Tracheal epithelial cell (primary cell): ENCODE results near the gene PAGR1. TPM values are rescaled to one million over a fixed set of nuclear protein-coding genes. Genes with fewer than 3 reads are reported as not detected.

Source experiments
- total RNA-seq: library from RNA; depleted of rRNA; stranded (reverse); fragments of >200 nt; gene quantifications from 2 replicates; pipeline ENCODE4 v1.2.1, GENCODE V29; 2014

Gene PAGR1
- total RNA-seq = 18.3 and 24.3 TPM in 2 replicates

DNA sequence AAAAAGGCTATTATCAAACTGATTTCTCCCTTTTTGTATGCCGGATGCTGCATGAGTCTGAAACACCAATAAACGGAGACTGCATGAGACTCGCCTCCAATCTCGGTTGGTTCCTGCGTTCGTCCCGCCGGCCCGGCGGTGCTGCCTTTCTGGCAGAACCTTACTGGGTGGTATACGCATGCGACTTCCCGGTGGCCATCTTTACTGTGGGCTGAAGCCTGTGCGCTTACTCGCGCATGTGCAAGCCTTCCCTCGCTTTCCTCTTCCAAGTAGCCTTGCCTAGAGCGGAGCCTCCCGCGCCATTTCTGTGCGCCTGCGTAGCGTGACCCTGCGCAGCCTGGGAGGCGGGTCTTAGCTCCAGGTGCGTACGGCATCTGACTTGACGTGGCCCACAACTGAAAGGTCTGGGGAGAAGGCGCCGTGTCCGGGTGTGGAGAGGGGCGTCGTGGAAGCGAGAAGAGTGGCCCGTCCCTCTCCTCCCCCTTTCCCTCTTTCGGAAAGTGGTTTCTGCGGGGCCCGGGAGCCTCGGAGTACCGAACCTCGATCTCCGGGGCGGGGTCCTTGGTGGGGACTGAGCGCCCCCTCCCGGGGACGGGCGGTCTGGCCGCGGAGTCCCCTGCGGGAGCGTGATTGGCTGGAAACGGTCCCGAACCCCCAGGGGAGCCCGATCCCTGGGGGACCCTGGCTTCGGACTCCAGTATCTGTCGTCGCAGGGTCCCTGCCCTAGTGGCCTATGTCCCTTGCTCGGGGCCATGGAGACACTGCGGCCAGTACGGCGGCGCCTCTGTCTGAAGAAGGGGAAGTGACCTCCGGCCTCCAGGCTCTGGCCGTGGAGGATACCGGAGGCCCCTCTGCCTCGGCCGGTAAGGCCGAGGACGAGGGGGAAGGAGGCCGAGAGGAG lies at the start of gene PAGR1:
Gene PAGR1, plus strand, starts transcription at position 360 of the 901 bp plus-strand sequence. Its CDS starts 374 bp downstream, at position 734.

DNA sequence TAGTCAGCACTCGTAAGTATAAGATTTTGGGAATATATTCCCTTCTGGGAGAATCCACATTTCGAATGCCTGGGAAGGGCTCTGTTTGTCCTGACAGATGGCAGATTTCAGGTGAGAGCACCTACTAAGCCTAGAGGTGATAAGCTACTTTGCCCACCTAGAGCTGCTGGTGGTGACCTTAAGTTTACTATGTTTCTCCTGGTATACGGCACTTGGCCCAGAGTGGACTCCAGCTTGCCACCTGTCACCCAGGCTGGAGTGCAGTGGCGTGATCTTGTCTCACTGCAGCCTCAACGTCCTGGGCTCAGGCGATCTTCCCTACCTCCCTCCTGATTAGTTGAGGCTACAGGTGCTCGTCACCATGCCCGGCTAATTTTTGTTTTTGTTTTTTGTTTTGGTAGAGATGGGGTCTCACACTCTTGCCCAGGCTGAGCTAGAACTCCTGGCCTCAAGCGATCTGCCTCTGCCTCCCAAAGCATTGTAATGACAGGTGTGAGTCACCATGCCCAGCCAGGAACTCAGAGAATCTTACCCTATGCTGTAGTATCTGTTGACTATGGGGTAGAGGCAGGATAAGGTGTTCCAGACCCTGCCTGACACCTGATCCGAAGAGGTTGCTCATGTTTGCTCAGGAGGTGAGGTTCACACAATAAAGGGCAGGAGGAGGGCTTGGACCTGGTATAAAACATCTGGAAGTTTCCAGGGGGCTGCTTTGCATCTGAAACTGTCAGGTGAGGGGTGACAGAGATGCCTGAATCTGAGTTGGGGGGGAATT lies 38.2 kb upstream of the PAGR1 start, which contains the start of gene ZG16:
Gene ZG16, plus strand, starts transcription at position 681 of the 775 bp plus-strand sequence. CDS start 1,011 bp downstream, outside the sequence.

DNA sequence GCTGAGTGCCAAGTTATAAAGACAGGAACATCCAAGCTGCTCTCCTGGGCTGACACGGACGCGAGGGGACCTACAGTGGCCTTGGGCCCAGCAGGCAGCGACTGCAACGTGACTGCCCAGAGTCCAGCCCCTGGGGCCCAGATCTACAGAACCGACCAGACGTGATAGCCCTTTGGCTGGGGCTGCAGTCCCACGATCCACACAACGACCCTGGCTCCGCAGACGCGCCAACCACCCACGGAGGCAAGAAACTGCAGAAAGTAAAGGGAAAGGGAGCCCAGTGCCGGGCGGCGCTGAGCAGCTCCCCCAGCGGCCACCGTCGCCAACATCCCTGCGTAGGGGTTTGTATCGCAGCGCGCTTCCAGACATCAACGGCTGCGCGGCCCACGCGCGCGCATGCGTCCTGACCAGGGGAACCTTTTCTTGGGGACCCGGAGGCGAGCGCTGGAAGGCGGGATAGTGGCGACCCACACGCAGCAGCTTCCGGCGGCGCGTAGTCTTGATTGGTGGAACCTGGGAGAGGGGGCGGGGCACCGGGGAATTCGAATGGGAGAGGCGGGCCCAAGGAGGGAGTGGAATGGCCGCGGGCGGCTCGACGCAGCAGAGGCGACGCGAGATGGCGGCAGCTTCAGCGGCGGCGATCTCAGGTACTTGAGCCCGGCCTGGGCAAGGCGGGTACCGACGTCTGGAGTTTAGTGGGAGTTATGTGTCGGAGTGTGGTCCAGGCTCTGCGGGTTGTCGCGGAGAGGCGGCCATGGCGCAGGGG lies 25.6 kb upstream of the PAGR1 start, which contains the start of gene KIF22:
Gene KIF22, plus strand, starts transcription at position 569 of the 766 bp plus-strand sequence. Its CDS starts 9 bp downstream, at position 578.

DNA sequence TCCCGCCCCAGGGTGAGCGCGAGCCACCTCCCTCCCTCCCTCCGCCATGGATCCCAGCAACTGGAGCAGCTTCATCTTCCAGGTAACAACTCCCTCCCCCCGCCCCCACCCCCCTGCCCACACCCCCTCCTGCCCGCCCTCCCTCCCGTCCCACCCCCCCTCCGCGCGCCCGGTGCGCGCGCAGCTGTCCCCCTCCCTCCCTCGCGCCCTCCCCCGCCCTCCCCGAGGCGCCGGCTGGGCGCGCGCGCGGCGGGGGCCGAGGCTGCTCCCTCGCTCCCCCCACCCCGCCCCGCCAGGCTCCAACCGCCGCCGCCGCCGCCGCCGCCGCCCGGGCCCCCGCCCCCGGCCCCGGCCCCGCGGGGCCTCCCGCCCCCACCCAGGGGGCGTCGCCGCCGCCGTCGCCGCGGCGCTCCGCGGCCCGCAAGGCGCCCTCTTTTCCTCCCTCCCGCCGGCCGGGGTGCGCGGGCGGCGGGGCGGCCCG lies 9.8 kb upstream of the PAGR1 start, which contains the start of gene MAZ:
Gene MAZ, plus strand, starts transcription at position 431 of the 481 bp plus-strand sequence. CDS start 173 bp downstream, outside the sequence.

GRCh38 chr16:29811896-29812665 lies 3.9 kb upstream of the PAGR1 start, which contains the start of gene PRRT2:
Gene PRRT2 (plus strand): TSS chr16:29812193. CDS start chr16:29813055, 862 bp downstream.

GRCh38 chr16:29820271-29820701 lies 4.3 kb downstream of the PAGR1 start, which contains the start of gene MVP:
Gene MVP (plus strand): TSS chr16:29820462. CDS start chr16:29830550, 10,088 bp downstream.

GRCh38 chr16:29862884-29863668 lies 47.1 kb downstream of the PAGR1 start, which contains the start of gene CDIPT:
Gene CDIPT (minus strand): TSS chr16:29863226. CDS start chr16:29862857, 369 bp downstream.

Other genes starting within 250 kb of the PAGR1 start
- gene SPN, start 152.9 kb upstream of the PAGR1 start, total RNA-seq = not detected in 2 replicates
- gene QPRT, start 137.0 kb upstream of the PAGR1 start, total RNA-seq = 0.21 and 54.5 TPM in 2 replicates
- gene C16orf54, start 70.2 kb upstream of the PAGR1 start, total RNA-seq = not detected in 2 replicates
- not detected in 2 replicates for gene ZG16, start 37.9 kb upstream of the PAGR1 start, total RNA-seq
- gene KIF22, start 25.4 kb upstream of the PAGR1 start, total RNA-seq = 13.7 and 14.5 TPM in 2 replicates
- gene MAZ, start 9.6 kb upstream of the PAGR1 start, total RNA-seq = 135 and 146 TPM in 2 replicates
- gene PRRT2, start 4.0 kb upstream of the PAGR1 start, total RNA-seq = not detected in 2 replicates
- gene MVP, start 4.3 kb downstream of the PAGR1 start, total RNA-seq = 104 and 244 TPM in 2 replicates
- gene CDIPT, start 47.1 kb downstream of the PAGR1 start, total RNA-seq = 62.4 and 65.3 TPM in 2 replicates
- 5.3 and 8.7 TPM in 2 replicates for gene SEZ6L2, start 83.4 kb downstream of the PAGR1 start, total RNA-seq
- 1.7 and 8.9 TPM in 2 replicates for gene ASPHD1, start 84.3 kb downstream of the PAGR1 start, total RNA-seq
- 14.2 and 15.3 TPM in 2 replicates for gene KCTD13, start 110.1 kb downstream of the PAGR1 start, total RNA-seq
- 66.7 and 80.6 TPM in 2 replicates for gene TMEM219, start 145.9 kb downstream of the PAGR1 start, total RNA-seq
- 25.2 and 28.7 TPM in 2 replicates for gene TAOK2, start 157.7 kb downstream of the PAGR1 start, total RNA-seq
- gene HIRIP3, start 179.5 kb downstream of the PAGR1 start, total RNA-seq = 5.1 and 10.2 TPM in 2 replicates
- 21.0 and 28.1 TPM in 2 replicates for gene INO80E, start 180.1 kb downstream of the PAGR1 start, total RNA-seq
- 0.72 TPM in 1 of 2 replicates, not detected in the other for gene DOC2A, start 194.9 kb downstream of the PAGR1 start, total RNA-seq
- gene C16orf92, start 207.0 kb downstream of the PAGR1 start, total RNA-seq = not detected in 2 replicates
- not detected in 2 replicates for gene TLCD3B, start 215.1 kb downstream of the PAGR1 start, total RNA-seq
- 688 and 703 TPM in 2 replicates for gene ALDOA, start 249.6 kb downstream of the PAGR1 start, total RNA-seq